Adrenal gland (tissue), 12 donors: ENCODE measurements around the gene SLC6A12. TPM values are rescaled to one million over a fixed set of nuclear protein-coding genes. Genes with fewer than 3 reads are reported as not detected.

Experiments used
- DNase-seq, 7 donors: peaks; one replicate each; pipeline ENCODE4 v3.0.0-alpha.2; 2019 to 2020
- H3K27ac ChIP-seq, 5 donors: fragments of 200-600 bp; sonication (generic) in 4 of 5; 1 replicate in 3 of 5; 2 replicates in 2 of 5; pipeline versions ENCODE4 v1.5.1 to v1.8.0; 2016 to 2020; ENCODE audit warnings: mild to moderate bottlenecking in 1 of 5
- H3K27me3 ChIP-seq: fragments of 200-600 bp; 2 replicates; pipeline ENCODE4 v1.8.0; 2021
- H3K36me3 ChIP-seq, 2 donors: fragments of 200-600 bp; replicated peaks in 1 of 2; 1 replicate in 1 of 2; 2 replicates in 1 of 2; pipeline versions ENCODE4 v1.5.1 to v1.8.0; 2018 to 2022
- H3K4me1 ChIP-seq, 2 donors: fragments of 200-600 bp; replicated peaks in 1 of 2; 1 replicate in 1 of 2; 2 replicates in 1 of 2; pipeline versions ENCODE4 v1.5.1 to v1.8.0; 2018 to 2021
- H3K4me3 ChIP-seq, 4 donors: fragments of 200-600 bp; sonication (generic) in 3 of 4; one replicate each; pipeline ENCODE4 v1.5.1; 2016 to 2018
- H3K9me3 ChIP-seq, 3 donors: fragments of 200-600 bp; sonication (generic) in 1 of 3; replicated peaks in 1 of 3; 1 replicate in 2 of 3; 2 replicates in 1 of 3; pipeline versions ENCODE4 v1.5.1 to v1.8.0; 2016 to 2021
- POLR2A ChIP-seq, 2 donors: fragments of 450-650 bp; IDR thresholded peaks; one replicate each; pipeline ENCODE4 v1.6.1; 2017; ENCODE audit warnings: antibody characterized with exemption in 2 of 2, mild to moderate bottlenecking in 2 of 2, moderate library complexity in 1 of 2
- WGBS, 4 donors: extraction: QIAGEN DNeasy Blood & Tissue Kit in 2 of 4; methylation state at CpG; one replicate each; pipeline versions ENCODE4 v1.1.5 to v1.1.7; 2013 to 2017; 5-methylcytosine and 5-hydroxymethylcytosine counted together
- intact Hi-C, 2 donors: fragments of 100-400 bp; cut with DNase I; formaldehyde crosslinking; loops; one replicate each; pipeline versions ENCODE4 v1.14.1 to v1.15.0; 2022 to 2023
- polyA plus RNA-seq, 3 donors: library from polyadenylated mRNA; stranded (reverse); fragments of 200-250 nt in 2 of 3; fragments of 350-450 nt in 1 of 3; fragmentation: Illumina TruSeq in 1 of 3; extraction: RNeasy Lipid Tissue Mini Kit (QIAGEN cat#74804) in 1 of 3; gene quantifications; one replicate each; pipeline ENCODE4 v1.2.3, GENCODE V29; 2013 to 2014
- total RNA-seq, 9 donors: library from RNA; depleted of rRNA in 4 of 9; stranded (reverse); fragments of >200 nt in 4 of 9; fragments of 120-200 nt in 1 of 9; fragmentation: NEBNext Ultra II Directional in 1 of 9; extraction: Animal tissue kit (Norgen Biotek cat#: 25700) in 1 of 9; gene quantifications; one replicate each; pipeline versions ENCODE4 v1.1.0 to v1.2.4, GENCODE V29; 2013 to 2023
- TF ChIP-seq, protein P1 (sequence below), 6 experiments: fragments of 450-650 bp in 4 of 6; fragments of 200-600 bp in 2 of 6; sonication (generic) in 1 of 6; IDR thresholded peaks; 1 replicate in 5 of 6; 2 replicates in 1 of 6; pipeline versions ENCODE4 v1.5.1 to v1.8.0; 2016 to 2021; ENCODE audit warnings: antibody characterized with exemption in 6 of 6, mild to moderate bottlenecking in 2 of 6, moderate library complexity in 1 of 6
- donor health status: healthy with polysubstance abuse.
- donor health status: Bipolar disorder and iron deficiency.
- donor health status: DM: yes; HTN: yes; CAD: no.
- donor health status: DM: no; HTN: no; CAD: no.
- donor health status: DM: no; HTN: no; CAD: no.
- donor health status: DM: yes; HTN: yes; CAD: no.

The SLC6A12 gene
- total and polyA plus RNA-seq, 12 donors = 0.33 to 4.3 (median 1.4) TPM

DNA sequence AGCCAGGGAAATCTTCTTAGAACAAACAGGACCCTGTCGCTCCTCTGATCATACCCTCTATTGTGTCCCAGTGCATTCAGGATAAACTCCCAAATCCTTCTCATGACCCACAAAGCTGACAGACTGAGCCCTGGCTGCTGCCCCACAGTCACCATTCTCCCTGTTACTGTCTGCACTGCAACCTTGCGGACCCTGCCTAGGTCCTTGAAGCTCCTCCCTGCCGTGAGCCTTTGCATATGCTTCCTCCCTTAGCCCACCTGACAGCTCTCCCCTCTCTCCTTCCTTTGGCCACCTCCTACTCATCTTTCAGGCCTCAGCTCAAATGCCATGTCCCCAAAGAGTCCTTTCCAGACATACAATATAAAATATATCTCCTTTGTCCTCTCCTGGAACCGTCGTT lies 62.4 kb downstream of the SLC6A12 start:
- Histone ChIP-seq H3K4me1 (no peaks in the 10 kb centered on the region), H3K9me3 (no peaks in the 10 kb centered on the region), H3K36me3 (no peaks in the 10 kb centered on the region), H3K4me3 (no peak overlapping the region), H3K27me3 (no peaks in the 10 kb centered on the region), H3K27ac (no peak overlapping the region)
- DNase-seq = no peak
- TF ChIP-seq, protein P1, sequence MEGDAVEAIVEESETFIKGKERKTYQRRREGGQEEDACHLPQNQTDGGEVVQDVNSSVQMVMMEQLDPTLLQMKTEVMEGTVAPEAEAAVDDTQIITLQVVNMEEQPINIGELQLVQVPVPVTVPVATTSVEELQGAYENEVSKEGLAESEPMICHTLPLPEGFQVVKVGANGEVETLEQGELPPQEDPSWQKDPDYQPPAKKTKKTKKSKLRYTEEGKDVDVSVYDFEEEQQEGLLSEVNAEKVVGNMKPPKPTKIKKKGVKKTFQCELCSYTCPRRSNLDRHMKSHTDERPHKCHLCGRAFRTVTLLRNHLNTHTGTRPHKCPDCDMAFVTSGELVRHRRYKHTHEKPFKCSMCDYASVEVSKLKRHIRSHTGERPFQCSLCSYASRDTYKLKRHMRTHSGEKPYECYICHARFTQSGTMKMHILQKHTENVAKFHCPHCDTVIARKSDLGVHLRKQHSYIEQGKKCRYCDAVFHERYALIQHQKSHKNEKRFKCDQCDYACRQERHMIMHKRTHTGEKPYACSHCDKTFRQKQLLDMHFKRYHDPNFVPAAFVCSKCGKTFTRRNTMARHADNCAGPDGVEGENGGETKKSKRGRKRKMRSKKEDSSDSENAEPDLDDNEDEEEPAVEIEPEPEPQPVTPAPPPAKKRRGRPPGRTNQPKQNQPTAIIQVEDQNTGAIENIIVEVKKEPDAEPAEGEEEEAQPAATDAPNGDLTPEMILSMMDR (IDR thresholded peaks at IDR 0.05) = no peak
- no peak for TF ChIP-seq POLR2A (IDR thresholded peaks at IDR 0.05)
- intact Hi-C loops = no loop called here
- 72 to 78% (median 73%) methylated on average over 5 of the region's 5 CpGs for WGBS, 4 donors

DNA sequence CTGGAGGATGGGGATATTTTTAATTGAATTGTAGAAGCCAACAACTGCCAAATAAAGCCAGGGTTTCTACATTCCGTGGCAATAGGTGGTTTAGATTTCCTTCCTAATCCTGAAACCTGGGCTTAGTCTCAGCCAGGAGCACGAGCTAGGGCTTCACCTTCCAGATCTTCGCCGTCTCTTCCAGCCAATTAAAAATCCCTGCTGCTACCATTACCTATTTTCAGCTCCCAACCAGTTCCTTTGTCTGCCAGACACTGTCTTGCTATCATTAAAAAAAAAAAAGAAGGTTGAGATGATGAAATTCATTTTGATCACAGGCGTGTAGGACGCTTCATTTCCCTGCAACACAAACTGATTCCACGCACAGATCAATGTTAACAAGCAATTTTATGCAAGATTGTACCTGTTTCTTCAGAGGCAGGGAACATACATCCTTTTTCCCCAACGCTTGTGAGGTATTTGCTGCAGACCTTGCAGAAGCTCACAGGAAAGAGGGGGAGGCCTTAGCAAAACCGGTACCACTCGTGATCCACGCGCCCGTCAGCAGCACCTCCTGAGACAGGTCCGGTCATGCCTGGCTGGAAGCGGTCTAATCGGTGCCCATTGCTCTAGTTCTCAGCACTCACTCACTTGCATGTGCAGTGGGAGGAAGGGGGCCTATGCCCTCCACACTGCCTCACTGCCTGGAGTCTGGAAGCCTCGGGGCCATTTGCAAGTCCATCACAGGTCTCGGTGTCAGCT lies 65.1 kb downstream of the SLC6A12 start:
- Histone ChIP-seq H3K27ac (no peak overlapping the region), H3K36me3 (no peaks in the 10 kb centered on the region), H3K4me1 (no peaks in the 10 kb centered on the region), H3K9me3 (no peaks in the 10 kb centered on the region), H3K4me3 (no peak overlapping the region), H3K27me3 (no peaks in the 10 kb centered on the region)
- intact Hi-C loops = no loop called here
- no peak for DNase-seq
- WGBS, 4 donors = 82 to 86% (median 85%) methylated on average over 17 to 18 of the region's 18 CpGs
- TF ChIP-seq POLR2A (IDR thresholded peaks at IDR 0.05) = no peak
- TF ChIP-seq, protein P1 (IDR thresholded peaks at IDR 0.05) = no peak

GRCh38 chr12:147242-147641 lies 66.7 kb downstream of the SLC6A12 start:
- no peak for TF ChIP-seq POLR2A (IDR thresholded peaks at IDR 0.05)
- TF ChIP-seq, protein P1 (IDR thresholded peaks at IDR 0.05) = no peak
- intact Hi-C loops = no loop called here
- no peak for DNase-seq
- H3K27ac ChIP-seq = no peak overlapping the region
- H3K9me3 ChIP-seq = no peaks in the 10 kb centered on the region
- WGBS, 4 donors = 80 to 89% (median 87%) methylated on average over 7 to 9 of the region's 9 CpGs
- H3K4me3 ChIP-seq = no peak overlapping the region
- no peaks in the 10 kb centered on the region for H3K36me3 ChIP-seq
- H3K4me1 ChIP-seq = no peaks in the 10 kb centered on the region
- no peaks in the 10 kb centered on the region for H3K27me3 ChIP-seq

- Histone ChIP-seq H3K27ac (no peak overlapping the region), H3K27me3 (no peaks in the 10 kb centered on the region), H3K4me1 (no peaks in the 10 kb centered on the region), H3K9me3 (no peaks in the 10 kb centered on the region), H3K36me3 (no peaks in the 10 kb centered on the region), H3K4me3 (no peak overlapping the region)
- DNase-seq = no peak
- WGBS, 4 donors = 75 to 83% (median 78%) methylated on average over 10 to 14 of the region's 14 CpGs
- intact Hi-C loops = no loop called here
- TF ChIP-seq, protein P1 (IDR thresholded peaks at IDR 0.05) = no peak
- TF ChIP-seq POLR2A (IDR thresholded peaks at IDR 0.05) = no peak
These were observed 68.5 kb downstream of the SLC6A12 start for GRCh38 chr12:145369-145960.
